Hematopoietic multipotent progenitor cell treated with erythropoietin and hydrocortisone succinate and interleukin-3 and kit ligand, for 6 days (in vitro differentiated cells): Measurements from ENCODE around the gene EMILIN1.

ENCODE experiments used
- DNase-seq: peaks from one replicate; pipeline ENCODE4 v3.0.0-alpha.2; 2015

The EMILIN1 gene

GRCh38 chr2:27081984-27082772 is 3.8 kb downstream of the EMILIN1 start:
- DNase-seq, result no peak

- no peak for DNase-seq
Observed at GRCh38 chr2:27082773-27083409, 4.5 kb downstream of the EMILIN1 start.

DNA sequence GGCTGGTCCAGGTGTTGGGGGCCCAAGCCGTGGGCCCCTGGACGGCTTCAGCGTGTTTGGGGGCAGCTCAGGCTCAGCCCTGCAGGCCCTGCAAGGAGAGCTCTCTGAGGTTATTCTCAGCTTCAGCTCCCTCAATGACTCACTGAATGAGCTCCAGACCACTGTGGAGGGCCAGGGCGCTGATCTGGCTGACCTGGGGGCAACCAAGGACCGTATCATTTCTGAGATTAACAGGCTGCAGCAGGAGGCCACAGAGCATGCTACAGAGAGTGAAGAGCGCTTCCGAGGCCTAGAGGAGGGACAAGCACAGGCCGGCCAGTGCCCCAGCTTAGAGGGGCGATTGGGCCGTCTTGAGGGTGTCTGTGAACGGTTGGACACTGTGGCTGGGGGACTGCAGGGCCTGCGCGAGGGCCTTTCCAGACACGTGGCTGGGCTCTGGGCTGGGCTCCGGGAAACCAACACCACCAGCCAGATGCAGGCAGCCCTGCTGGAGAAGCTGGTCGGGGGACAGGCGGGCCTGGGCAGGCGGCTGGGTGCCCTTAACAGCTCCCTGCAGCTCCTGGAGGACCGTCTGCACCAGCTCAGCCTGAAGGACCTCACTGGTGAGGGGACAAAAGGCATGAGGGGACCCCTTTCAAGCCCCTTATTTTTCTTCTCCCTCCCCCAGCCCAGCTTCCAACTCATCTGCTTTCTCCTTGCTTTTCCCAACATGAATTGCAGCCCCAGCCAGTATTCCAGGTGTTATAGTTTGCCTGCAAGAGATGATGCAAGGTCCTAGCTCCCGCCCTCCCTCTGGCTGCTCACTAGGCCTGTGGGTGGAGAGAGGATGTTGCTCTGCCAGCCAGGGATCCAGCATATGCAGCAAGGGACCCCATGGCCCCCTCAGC is 5.2 kb downstream of the EMILIN1 start:
- no peak for DNase-seq

- DNase-seq, result no peak
Observed at GRCh38 chr2:27084297-27085061, 6.1 kb downstream of the EMILIN1 start.

DNA sequence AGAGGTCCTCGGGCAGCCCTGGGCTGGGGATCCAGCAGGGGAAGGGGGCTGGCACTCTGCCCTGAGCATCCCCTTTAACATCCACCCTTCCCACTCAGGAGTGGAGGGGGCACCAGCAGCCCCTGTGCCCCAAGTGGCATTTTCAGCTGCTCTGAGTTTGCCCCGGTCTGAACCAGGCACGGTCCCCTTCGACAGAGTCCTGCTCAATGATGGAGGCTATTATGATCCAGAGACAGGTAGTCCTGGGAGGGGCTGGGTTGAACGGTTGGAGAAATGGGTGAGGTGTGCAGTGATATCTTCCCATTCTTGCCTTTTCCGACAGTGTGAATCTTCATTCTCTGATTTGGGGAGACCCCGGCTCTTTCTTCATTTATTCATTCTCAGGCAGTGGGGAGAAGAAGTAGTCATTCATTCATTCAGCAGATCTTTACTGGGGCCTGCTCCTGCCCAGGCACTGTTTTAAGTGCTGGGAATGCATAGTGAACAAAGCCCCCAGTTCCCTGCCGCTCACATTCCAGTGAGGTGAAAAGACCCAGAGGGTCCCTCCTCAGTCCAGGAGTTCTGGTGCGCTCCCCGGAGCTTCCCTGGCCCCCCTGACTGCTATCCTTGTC is 6.8 kb downstream of the EMILIN1 start:
- no peak for DNase-seq

DNA sequence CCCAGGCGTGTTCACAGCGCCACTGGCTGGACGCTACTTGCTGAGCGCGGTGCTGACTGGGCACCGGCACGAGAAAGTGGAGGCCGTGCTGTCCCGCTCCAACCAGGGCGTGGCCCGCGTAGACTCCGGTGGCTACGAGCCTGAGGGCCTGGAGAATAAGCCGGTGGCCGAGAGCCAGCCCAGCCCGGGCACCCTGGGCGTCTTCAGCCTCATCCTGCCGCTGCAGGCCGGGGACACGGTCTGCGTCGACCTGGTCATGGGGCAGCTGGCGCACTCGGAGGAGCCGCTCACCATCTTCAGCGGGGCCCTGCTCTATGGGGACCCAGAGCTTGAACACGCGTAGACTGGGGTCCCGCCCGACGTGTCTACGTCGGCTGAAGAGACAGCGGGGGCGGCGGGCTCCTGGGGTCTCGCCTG is 7.3 kb downstream of the EMILIN1 start:
- DNase-seq, result peak; percentile 81

GRCh38 chr2:27086090-27086723 is 7.8 kb downstream of the EMILIN1 start:
- DNase-seq, result peak; percentile 94

DNA sequence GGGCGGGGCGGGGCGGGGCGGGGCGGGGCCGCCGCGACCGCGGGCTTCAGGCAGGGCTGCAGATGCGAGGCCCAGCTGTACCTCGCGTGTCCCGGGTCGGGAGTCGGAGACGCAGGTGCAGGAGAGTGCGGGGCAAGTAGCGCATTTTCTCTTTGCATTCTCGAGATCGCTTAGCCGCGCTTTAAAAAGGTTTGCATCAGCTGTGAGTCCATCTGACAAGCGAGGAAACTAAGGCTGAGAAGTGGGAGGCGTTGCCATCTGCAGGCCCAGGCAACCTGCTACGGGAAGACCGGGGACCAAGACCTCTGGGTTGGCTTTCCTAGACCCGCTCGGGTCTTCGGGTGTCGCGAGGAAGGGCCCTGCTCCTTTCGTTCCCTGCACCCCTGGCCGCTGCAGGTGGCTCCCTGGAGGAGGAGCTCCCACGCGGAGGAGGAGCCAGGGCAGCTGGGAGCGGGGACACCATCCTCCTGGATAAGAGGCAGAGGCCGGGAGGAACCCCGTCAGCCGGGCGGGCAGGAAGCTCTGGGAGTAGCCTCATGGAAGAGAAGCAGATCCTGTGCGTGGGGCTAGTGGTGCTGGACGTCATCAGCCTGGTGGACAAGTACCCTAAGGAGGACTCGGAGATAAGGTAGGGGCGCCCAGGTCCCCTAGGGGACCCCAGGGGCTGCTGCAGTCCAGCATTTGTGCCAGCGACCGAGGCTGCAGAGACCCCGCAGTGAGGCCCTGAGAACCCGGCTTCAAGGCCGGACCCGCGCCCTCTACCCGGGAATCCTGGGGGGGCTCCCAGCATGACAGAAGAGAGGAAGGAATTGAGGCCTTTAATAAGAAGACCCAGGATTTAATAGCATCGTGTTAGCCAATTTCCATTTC is 8.5 kb downstream of the EMILIN1 start, which contains the start of gene KHK:
KHK (plus strand) TSS at position 49 of the 870 bp plus-strand sequence; CDS start at position 537, 488 bp downstream.
- DNase-seq, result no peak

- no peak for DNase-seq
Observed at GRCh38 chr2:27087823-27088410, 9.5 kb downstream of the EMILIN1 start.

GRCh38 chr2:27088634-27089033 is 10.2 kb downstream of the EMILIN1 start:
- DNase-seq, result peak; percentile 84

GRCh38 chr2:27089111-27089954 is 10.9 kb downstream of the EMILIN1 start:
- DNase-seq, result no peak

DNA sequence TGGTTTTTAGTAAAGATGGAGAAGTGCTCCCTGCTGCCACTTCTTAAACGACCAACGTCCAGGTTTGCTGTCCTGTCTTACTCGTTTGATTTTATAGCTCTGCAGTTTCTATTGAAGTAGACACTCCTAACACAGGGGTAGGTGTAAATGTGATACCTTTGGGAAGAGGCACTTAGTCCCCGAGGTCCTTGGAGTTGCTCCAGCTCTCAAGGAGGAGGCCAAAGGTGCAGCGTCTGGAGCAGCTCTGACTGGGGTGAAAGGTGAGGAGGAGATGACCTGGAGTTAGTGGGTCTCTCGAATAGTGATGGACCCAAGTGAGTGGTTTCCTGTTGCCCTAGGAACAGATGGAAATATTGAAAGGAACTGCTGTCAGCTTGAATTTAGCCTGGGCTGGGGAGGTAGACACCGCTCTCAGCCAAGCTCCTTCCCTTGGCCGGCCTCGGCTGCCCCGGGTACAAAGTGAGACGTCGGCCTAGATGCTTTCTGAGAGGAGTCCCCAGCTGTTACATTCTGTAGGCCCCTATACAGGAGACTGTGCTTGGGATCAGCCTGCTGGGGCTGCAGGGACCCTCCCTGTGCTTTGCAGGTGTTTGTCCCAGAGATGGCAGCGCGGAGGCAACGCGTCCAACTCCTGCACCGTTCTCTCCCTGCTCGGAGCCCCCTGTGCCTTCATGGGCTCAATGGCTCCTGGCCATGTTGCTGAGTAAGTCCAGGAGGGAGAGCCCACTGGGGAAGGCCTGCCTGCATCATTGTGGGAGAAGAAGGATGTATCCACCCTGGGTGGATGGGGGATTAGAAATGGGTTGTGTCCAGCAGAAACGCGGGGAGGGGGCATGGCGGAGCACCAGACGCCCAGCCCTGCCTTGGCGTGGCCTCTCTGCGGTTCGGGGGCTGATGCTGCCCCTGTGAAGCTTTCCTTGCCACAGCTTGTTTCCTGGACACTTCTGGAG is 13.6 kb downstream of the EMILIN1 start:
- DNase-seq, result no peak

GRCh38 chr2:27092696-27093429 is 14.4 kb downstream of the EMILIN1 start:
- DNase-seq, result peak; percentile 61

DNA sequence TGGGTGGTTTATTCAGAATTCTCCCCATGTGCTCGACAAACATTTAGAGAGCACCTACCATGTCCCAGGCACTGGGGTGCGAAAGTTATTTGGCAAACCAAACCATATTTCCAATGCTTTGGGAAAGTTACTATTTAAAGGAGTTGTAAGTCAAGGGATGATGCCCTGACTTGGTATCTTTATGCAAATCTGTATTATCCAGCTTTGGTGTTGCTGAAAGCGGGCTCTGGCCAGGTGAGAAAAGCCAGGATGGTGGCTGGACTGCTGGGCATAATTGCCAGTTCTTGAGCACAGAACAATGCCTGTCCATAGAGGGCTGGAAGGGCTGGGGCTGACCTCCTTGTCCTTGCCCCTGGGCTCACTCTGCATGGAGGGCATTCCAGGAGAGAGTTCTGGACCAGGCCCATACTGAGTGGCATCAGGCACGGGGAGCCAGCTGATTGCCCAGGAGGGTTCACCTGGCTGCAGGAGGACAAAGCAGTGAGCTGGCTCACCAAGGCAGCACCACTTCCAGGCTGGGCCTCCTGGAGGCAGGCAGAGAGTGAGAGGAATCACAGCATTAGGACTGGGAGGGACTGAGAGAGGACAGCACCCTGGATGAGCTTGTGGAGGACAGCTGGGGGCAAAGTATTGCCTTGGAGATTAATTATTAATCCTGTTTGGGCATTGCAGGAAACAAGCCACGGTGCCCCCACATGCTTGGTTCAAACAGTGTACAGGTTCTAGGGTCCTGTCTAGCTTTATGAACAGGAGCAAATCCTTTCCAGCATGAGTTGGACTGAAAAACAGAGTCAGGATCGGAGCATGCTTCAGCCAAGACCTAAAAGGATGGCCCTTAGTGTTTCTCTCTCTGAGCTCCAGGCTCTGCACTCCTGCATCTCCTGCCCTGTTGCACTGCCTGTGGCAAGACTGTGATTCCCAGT is 15.3 kb downstream of the EMILIN1 start:
- DNase-seq, result no peak

- DNase-seq, result no peak
Observed at GRCh38 chr2:27094353-27094984, 16.1 kb downstream of the EMILIN1 start.

- no peak for DNase-seq
Observed at GRCh38 chr2:27095427-27095744, 17.0 kb downstream of the EMILIN1 start.
